Ascending aorta (tissue), 2 donors: Measurements from ENCODE around the gene BICRA. TPM values are rescaled to one million over a fixed set of nuclear protein-coding genes. Genes with fewer than 3 reads are reported as not detected.

ENCODE experiments used
- DNase-seq, 2 donors: peaks; one replicate each; pipeline ENCODE4 v3.0.0-alpha.2; 2019; ENCODE audit warnings: low spot score in 2 of 2
- H3K27ac ChIP-seq, 2 donors: fragments of 200-600 bp; sonication (generic); one replicate each; pipeline ENCODE4 v1.5.1; 2016 to 2017; ENCODE audit warnings: mild to moderate bottlenecking in 1 of 2
- H3K27me3 ChIP-seq: fragments of 200-600 bp; sonication (generic); one replicate; pipeline ENCODE4 v1.5.1; 2017
- H3K36me3 ChIP-seq, 2 donors: fragments of 200-600 bp; sonication (generic); one replicate each; pipeline ENCODE4 v1.5.1; 2016
- H3K4me1 ChIP-seq, 2 donors: fragments of 200-600 bp; sonication (generic); one replicate each; pipeline ENCODE4 v1.5.1; 2016 to 2017; ENCODE audit warnings: mild to moderate bottlenecking in 1 of 2
- H3K4me3 ChIP-seq, 2 donors: fragments of 200-600 bp; sonication (generic); one replicate each; pipeline ENCODE4 v1.5.1; 2016 to 2017; ENCODE audit warnings: mild to moderate bottlenecking in 1 of 2
- H3K9me3 ChIP-seq, 2 donors: fragments of 200-600 bp; sonication (generic); one replicate each; pipeline ENCODE4 v1.5.1; 2016
- intact Hi-C: fragments of 100-400 bp; cut with DNase I; formaldehyde crosslinking; loops from one replicate; pipeline ENCODE4 v1.15.1; 2023
- total RNA-seq: library from RNA; depleted of rRNA; stranded (reverse); fragments of >200 nt; gene quantifications from one replicate; pipeline ENCODE4 v1.1.0, GENCODE V29; 2016
- TF ChIP-seq, protein P1 (sequence below), 3 experiments: fragments of 200-600 bp in 2 of 3; fragments of 450-650 bp in 1 of 3; sonication (generic) in 2 of 3; IDR thresholded peaks; one replicate each; pipeline ENCODE4 v1.5.1; 2016 to 2019; ENCODE audit warnings: antibody characterized with exemption in 3 of 3, mild to moderate bottlenecking in 1 of 3, moderate library complexity in 1 of 3

Gene BICRA
- total RNA-seq, 1 donor from 2014 or later: 19.7 TPM

DNA sequence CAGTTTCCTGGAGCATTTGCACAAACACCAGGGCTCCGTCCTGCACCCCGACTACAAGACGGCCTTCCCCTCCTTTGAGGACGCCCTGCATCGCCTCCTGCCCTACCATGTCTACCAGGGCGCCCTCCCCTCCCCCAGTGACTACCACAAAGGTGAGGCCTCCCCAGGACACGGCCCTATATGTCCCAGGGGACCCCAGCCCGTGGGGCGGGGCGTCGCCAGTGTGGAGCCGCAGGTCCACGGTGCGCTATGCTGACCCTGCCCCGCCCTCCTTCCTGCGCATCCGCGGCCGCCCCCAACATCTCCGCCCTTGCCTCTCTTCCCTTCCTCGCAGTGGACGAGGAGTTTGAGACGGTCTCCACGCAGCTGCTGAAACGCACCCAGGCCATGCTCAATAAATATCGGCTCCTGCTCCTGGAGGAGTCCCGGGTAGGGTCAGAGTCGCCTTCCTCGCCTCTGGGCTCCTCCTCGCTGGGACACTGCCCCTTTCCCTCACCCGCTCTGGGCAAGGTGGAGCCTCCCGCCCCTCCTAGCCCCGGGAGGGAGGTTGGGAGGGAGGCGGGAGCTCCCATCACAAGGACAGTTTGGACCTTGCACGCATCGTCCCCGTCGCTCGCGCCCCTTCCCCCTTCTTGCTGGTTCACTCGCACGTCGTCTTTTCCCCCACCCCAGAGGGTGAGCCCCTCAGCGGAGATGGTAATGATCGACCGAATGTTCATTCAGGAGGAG is 89.9 kb downstream of the BICRA start:
- Histone ChIP-seq H3K36me3 (peaks cover 49 to 61% of the 10 kb centered on the region in 2 donors), H3K27me3 (no peaks in the 10 kb centered on the region), H3K4me1 (no peaks in the 10 kb centered on the region), H3K9me3 (no peaks in the 10 kb centered on the region), H3K4me3 (no peak overlapping the region), H3K27ac (no peak overlapping the region)
- intact Hi-C loops: loop anchor here (1.0 to 10.0 kb wide), 4 partner anchors 90 to 414 kb away; partner anchors contain the start of genes BICRA and NAPA
- DNase-seq: no peak
- TF ChIP-seq, protein P1, sequence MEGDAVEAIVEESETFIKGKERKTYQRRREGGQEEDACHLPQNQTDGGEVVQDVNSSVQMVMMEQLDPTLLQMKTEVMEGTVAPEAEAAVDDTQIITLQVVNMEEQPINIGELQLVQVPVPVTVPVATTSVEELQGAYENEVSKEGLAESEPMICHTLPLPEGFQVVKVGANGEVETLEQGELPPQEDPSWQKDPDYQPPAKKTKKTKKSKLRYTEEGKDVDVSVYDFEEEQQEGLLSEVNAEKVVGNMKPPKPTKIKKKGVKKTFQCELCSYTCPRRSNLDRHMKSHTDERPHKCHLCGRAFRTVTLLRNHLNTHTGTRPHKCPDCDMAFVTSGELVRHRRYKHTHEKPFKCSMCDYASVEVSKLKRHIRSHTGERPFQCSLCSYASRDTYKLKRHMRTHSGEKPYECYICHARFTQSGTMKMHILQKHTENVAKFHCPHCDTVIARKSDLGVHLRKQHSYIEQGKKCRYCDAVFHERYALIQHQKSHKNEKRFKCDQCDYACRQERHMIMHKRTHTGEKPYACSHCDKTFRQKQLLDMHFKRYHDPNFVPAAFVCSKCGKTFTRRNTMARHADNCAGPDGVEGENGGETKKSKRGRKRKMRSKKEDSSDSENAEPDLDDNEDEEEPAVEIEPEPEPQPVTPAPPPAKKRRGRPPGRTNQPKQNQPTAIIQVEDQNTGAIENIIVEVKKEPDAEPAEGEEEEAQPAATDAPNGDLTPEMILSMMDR (IDR thresholded peaks at IDR 0.05): no peak

DNA sequence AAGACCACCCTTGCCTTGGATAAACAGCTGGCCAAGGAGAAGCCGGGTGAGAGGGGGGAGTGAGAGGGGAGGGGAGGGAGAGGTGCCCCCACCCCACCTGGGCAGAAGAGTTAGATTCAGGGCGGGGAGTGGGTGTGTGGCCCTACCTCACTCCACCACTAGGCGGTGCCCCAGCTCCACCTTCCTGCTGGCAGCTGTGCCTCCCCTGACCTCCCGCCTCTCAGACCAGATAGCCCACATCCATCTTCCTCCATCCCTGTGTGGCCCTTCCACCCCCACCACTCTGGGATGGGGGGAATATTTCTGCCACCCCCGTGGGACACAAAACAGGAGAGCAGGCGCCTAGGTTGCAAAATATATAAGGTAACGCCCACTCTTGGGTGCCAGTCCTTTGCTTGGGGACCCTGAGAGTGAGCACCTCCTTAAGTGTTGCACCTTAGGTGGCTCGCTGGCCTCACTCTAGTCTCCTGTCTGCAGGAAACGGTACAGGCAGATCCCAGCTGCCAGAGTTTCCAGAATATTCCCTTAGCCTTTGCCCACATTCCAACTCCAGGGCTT is 90.5 kb downstream of the BICRA start:
- Histone ChIP-seq H3K27ac (no peak overlapping the region), H3K36me3 (peaks cover 49 to 61% of the 10 kb centered on the region in 2 donors)
- intact Hi-C loops: loop anchor here (2.0 to 10.0 kb wide), 3 partner anchors 91 to 415 kb away; partner anchors contain the start of genes BICRA and NAPA

DNA sequence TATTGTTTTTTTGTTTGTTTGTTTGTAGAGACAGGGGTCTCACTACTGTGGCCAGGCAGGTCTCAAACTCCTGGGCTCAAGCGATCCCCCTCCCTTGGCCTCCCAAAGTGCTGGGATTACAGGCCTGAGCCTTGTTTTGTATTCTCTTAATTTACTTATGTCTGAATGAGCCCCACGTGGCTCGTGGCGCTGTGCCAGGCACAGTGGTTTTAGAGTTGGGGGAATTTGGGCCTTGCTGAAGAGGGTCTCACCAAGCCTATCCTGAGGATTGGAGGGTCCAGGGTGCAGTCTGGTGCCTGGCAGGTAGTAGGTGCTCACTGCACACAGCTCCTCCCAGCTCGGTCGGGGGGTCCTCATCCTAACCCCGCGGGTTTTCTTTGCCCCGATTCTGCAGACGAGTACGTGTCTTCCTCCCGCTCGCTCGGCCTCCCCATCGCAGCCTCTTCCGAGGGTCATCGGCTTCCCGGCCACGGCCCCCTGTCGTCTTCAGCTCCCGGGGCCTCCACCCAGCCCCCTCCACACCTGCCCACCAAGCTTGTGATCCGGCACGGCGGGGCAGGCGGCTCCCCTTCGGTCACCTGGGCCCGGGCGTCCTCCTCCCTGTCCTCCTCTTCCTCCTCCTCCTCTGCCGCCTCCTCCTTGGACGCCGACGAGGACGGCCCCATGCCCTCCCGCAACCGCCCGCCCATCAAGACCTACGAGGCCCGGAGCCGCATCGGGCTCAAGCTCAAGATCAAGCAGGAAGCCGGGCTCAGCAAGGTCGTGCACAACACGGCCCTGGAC is 92.2 kb downstream of the BICRA start:
- TF ChIP-seq, protein P1 (IDR thresholded peaks at IDR 0.05): no peak
- no peaks in the 10 kb centered on the region for H3K9me3 ChIP-seq
- H3K36me3 ChIP-seq: peaks cover 47 to 49% of the 10 kb centered on the region in 2 donors
- no peak overlapping the region for H3K4me3 ChIP-seq
- no peak for DNase-seq
- no peaks in the 10 kb centered on the region for H3K4me1 ChIP-seq
- H3K27ac ChIP-seq: no peak overlapping the region
- no peaks in the 10 kb centered on the region for H3K27me3 ChIP-seq
- intact Hi-C loops: no loop called here

More for the DNA sequence above, 90.5 kb downstream of the BICRA start:
- Histone ChIP-seq H3K9me3 (no peaks in the 10 kb centered on the region), H3K4me1 (no peaks in the 10 kb centered on the region), H3K27me3 (no peaks in the 10 kb centered on the region), H3K4me3 (no peak overlapping the region)
- DNase-seq: no peak
- TF ChIP-seq, protein P1 (IDR thresholded peaks at IDR 0.05): peak; percentile 47 to 60 (median 55)

DNA sequence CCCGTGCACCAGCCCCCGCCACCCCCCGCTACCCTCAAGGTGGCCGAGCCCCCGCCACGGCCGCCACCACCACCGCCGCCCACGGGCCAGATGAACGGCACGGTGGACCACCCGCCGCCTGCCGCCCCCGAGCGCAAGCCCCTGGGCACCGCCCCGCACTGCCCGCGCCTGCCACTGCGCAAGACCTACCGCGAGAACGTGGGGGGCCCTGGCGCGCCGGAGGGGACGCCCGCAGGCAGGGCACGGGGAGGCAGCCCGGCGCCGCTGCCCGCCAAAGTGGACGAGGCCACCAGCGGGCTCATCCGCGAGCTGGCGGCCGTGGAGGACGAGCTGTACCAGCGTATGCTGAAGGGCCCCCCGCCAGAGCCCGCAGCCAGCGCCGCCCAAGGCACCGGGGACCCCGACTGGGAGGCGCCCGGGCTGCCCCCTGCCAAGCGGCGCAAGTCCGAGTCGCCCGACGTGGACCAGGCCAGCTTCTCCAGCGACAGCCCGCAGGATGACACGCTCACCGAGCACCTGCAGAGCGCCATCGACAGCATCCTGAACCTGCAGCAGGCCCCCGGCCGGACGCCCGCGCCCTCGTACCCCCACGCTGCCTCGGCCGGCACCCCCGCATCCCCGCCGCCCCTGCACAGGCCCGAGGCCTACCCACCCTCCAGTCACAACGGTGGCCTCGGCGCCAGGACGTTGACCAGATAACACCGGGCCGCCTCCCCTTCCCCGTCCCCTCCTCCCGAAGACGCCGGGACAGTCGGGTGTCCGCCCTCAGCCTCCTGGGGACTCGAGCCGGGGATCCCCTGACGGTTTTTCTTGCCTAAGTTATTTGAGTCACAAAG is 93.0 kb downstream of the BICRA start:
- intact Hi-C loops: no loop called here
- TF ChIP-seq, protein P1 (IDR thresholded peaks at IDR 0.05): no peak
- DNase-seq: no peak
- H3K27me3 ChIP-seq: no peaks in the 10 kb centered on the region
- peaks cover 44% of the 10 kb centered on the region in 2 donors for H3K36me3 ChIP-seq
- no peak overlapping the region for H3K27ac ChIP-seq
- no peaks in the 10 kb centered on the region for H3K9me3 ChIP-seq
- no peaks in the 10 kb centered on the region for H3K4me1 ChIP-seq
- H3K4me3 ChIP-seq: no peak overlapping the region

DNA sequence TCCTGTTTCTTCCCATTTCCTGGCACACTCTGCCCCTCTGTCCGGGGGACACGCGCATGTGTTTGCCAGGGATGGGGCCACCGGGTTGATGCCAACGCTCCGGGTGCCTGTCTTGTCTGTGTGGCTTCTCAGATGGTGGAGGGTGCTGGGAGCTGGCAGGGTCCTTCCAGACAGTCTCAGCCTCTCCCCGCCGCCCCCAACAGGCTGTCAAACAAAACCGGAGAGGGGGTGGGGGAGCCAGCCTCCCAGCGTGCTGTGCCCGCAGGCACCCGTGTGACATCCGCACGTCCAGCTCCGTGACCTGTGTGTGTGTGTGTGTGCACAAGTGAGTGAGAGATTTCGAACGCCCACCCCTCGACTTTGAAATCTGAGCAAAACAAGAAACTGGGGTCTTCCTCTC is 93.7 kb downstream of the BICRA start:
- Histone ChIP-seq H3K27ac (no peak overlapping the region), H3K9me3 (no peaks in the 10 kb centered on the region), H3K27me3 (no peaks in the 10 kb centered on the region), H3K36me3 (peaks cover 44% of the 10 kb centered on the region in 2 donors), H3K4me3 (no peak overlapping the region), H3K4me1 (no peaks in the 10 kb centered on the region)
- TF ChIP-seq, protein P1 (IDR thresholded peaks at IDR 0.05): no peak
- intact Hi-C loops: no loop called here
- DNase-seq: no peak
